GM04504 (cell line): ENCODE measurements around the gene TRIM74.
"Not testable (repeated sequence)": the region's sequence is repeated elsewhere in the genome, so short reads cannot be mapped to it uniquely, and the experiment has no call there.

ENCODE experiments used
- DNase-seq: peaks from one replicate; pipeline ENCODE4 v3.0.0-alpha.2; 2012; ENCODE audit warnings: low read depth

TRIM74 gene

GRCh38 chr7:72968980-72969516, at the start of gene TRIM74:
TRIM74 (minus strand) TSS chr7:72969466; CDS start chr7:72966157, 3,309 bp downstream.
- not testable (repeated sequence) for DNase-seq

GRCh38 chr7:73006491-73006890, 37.2 kb upstream of the TRIM74 start:
- not testable (repeated sequence) for DNase-seq

GRCh38 chr7:73005693-73006447, 36.6 kb upstream of the TRIM74 start:
- peak; percentile 59 for DNase-seq

- DNase-seq = not testable (repeated sequence)
Measured at GRCh38 chr7:73005356-73005692, 36.1 kb upstream of the TRIM74 start.

GRCh38 chr7:72997887-72998468, 28.7 kb upstream of the TRIM74 start:
- DNase-seq = not testable (repeated sequence)

- DNase-seq = not testable (repeated sequence)
Measured at GRCh38 chr7:72997447-72997846, 28.2 kb upstream of the TRIM74 start.

GRCh38 chr7:72995484-72995883, 26.2 kb upstream of the TRIM74 start:
- not testable (repeated sequence) for DNase-seq

GRCh38 chr7:72990146-72990913, 21.1 kb upstream of the TRIM74 start:
- DNase-seq = not testable (repeated sequence)

- DNase-seq = not testable (repeated sequence)
Measured at GRCh38 chr7:72982084-72982483, 12.8 kb upstream of the TRIM74 start.

- DNase-seq = not testable (repeated sequence)
Measured at GRCh38 chr7:72980382-72980781, 11.1 kb upstream of the TRIM74 start.

- not testable (repeated sequence) for DNase-seq
Measured at GRCh38 chr7:72976434-72976833, 7.2 kb upstream of the TRIM74 start.

GRCh38 chr7:72975656-72976286, 6.5 kb upstream of the TRIM74 start:
- not testable (repeated sequence) for DNase-seq

GRCh38 chr7:72974781-72975180, 5.5 kb upstream of the TRIM74 start:
- not testable (repeated sequence) for DNase-seq

GRCh38 chr7:72971505-72971904, 2.2 kb upstream of the TRIM74 start:
- DNase-seq = not testable (repeated sequence)

- not testable (repeated sequence) for DNase-seq
Measured at GRCh38 chr7:72969688-72970087, 422 bp upstream of the TRIM74 start.

- DNase-seq = not testable (repeated sequence)
Measured at GRCh38 chr7:72966892-72967291, 2.4 kb downstream of the TRIM74 start.

- DNase-seq = not testable (repeated sequence)
Measured at GRCh38 chr7:72965186-72965975, 3.9 kb downstream of the TRIM74 start.

- DNase-seq = not testable (repeated sequence)
Measured at GRCh38 chr7:72963056-72963455, 6.2 kb downstream of the TRIM74 start.

GRCh38 chr7:72961346-72961650, 8.0 kb downstream of the TRIM74 start:
- not testable (repeated sequence) for DNase-seq

GRCh38 chr7:72960626-72961345, 8.5 kb downstream of the TRIM74 start:
- not testable (repeated sequence) for DNase-seq

- DNase-seq = not testable (repeated sequence)
Measured at GRCh38 chr7:72960029-72960428, 9.2 kb downstream of the TRIM74 start.
